ENCODE results near the gene SPEM3.

SPEM3 gene

GRCh38 chr17:7425756-7426155 lies 2.9 kb upstream of the SPEM3 start:
- no peak for TF ChIP-seq CTCF (IDR thresholded peaks at IDR 0.05; ENCODE audit: extremely low read depth, missing control alignments)
- no peak for DNase-seq (ENCODE audit: low spot score)

GRCh38 chr17:7426203-7426863 lies 2.3 kb upstream of the SPEM3 start:
- no peak for TF ChIP-seq CTCF (IDR thresholded peaks at IDR 0.05; ENCODE audit: extremely low read depth, missing control alignments)
- no peak for DNase-seq (ENCODE audit: low spot score)

GRCh38 chr17:7426896-7427489 lies 1.7 kb upstream of the SPEM3 start:
- no peak for DNase-seq (ENCODE audit: low spot score)
- TF ChIP-seq CTCF (IDR thresholded peaks at IDR 0.05; ENCODE audit: extremely low read depth, missing control alignments): no peak

GRCh38 chr17:7427549-7427948 lies 1.1 kb upstream of the SPEM3 start:
- no peak for DNase-seq (ENCODE audit: low spot score)
- TF ChIP-seq CTCF (IDR thresholded peaks at IDR 0.05; ENCODE audit: extremely low read depth, missing control alignments): no peak

- TF ChIP-seq CTCF (IDR thresholded peaks at IDR 0.05; ENCODE audit: extremely low read depth, missing control alignments): no peak
- no peak for DNase-seq (ENCODE audit: low spot score)
These were observed 1.1 kb downstream of the SPEM3 start for GRCh38 chr17:7429722-7430121.

- TF ChIP-seq CTCF (IDR thresholded peaks at IDR 0.05; ENCODE audit: extremely low read depth, missing control alignments): no peak
- DNase-seq (ENCODE audit: low spot score): no peak
These were observed 2.6 kb downstream of the SPEM3 start for GRCh38 chr17:7431231-7431630.

GRCh38 chr17:7432296-7432695 lies 3.6 kb downstream of the SPEM3 start:
- DNase-seq (ENCODE audit: low spot score): no peak
- no peak for TF ChIP-seq CTCF (IDR thresholded peaks at IDR 0.05; ENCODE audit: extremely low read depth, missing control alignments)

All from GM20000 (cell line).